HepG2 (cell line): ENCODE results near the gene MCFD2. TPM values are rescaled to one million over a fixed set of nuclear protein-coding genes. Genes with fewer than 3 reads are reported as not detected.
A peak's percentile ranks its signal among the peaks of the same experiment; 100 is the strongest.

Experiments used
- HIVEP1 ChIP-seq: sonication (generic); formaldehyde crosslinking; IDR thresholded peaks from 2 replicates; pipeline ENCODE4 v1.4.0; 2020; ENCODE audit warnings: mild to moderate bottlenecking, missing genetic modification reagents
- KDM4B ChIP-seq: sonication (generic); formaldehyde crosslinking; IDR thresholded peaks from 2 replicates; pipeline ENCODE4 v1.4.0; 2020; ENCODE audit warnings: missing genetic modification reagents
- MATR3 ChIP-seq: sonication (generic); formaldehyde crosslinking; IDR thresholded peaks from 2 replicates; pipeline ENCODE4 v1.4.0; 2020; ENCODE audit warnings: missing genetic modification reagents
- ZNF3 ChIP-seq: IDR thresholded peaks from 2 replicates; pipeline ENCODE4 v1.7.0; 2017; ENCODE audit warnings: inconsistent platforms
- ZNF333 ChIP-seq: sonication (generic); formaldehyde crosslinking; IDR thresholded peaks from 2 replicates; pipeline ENCODE4 v1.4.0; 2020; ENCODE audit warnings: mild to moderate bottlenecking, missing genetic modification reagents, borderline replicate concordance
- ZNF468 ChIP-seq: sonication (generic); formaldehyde crosslinking; IDR thresholded peaks from 2 replicates; pipeline ENCODE4 v1.8.0; 2022; ENCODE audit warnings: mild to moderate bottlenecking, moderate library complexity, missing genetic modification reagents
- polyA plus RNA-seq, 8 experiments: library from polyadenylated mRNA; depleted of rRNA in 3 of 8; stranded (reverse) in 7 of 8; unstranded in 1 of 8; fragments of >200 nt; fragmentation: Illumina TruSeq in 4 of 8; extraction: Trizol in 4 of 8; gene quantifications; 2 replicates each; pipeline versions ENCODE4 v1.2.1 to v1.2.3, GENCODE V29; 2011 to 2016; ENCODE audit warnings: low read depth in 4 of 8, missing spikeins in 1 of 8, mixed read lengths in 1 of 8; ENCODE audit not compliant: insufficient read depth in 1 of 8
- total RNA-seq, 5 experiments: library from RNA; depleted of rRNA; stranded (reverse); fragments of >200 nt; fragmentation: Illumina TruSeq; extraction: Trizol; gene quantifications; 2 replicates each; pipeline ENCODE4 v1.2.3, GENCODE V29; 2016; ENCODE audit warnings: low read depth in 1 of 5
- TF ChIP-seq, protein P1 (sequence below): sonication (generic); formaldehyde crosslinking; conservative IDR thresholded peaks from 2 replicates; pipeline ENCODE4 v1.5.0; 2020; ENCODE audit warnings: missing genetic modification reagents
- TF ChIP-seq, protein P2 (sequence below): sonication (generic); formaldehyde crosslinking; IDR thresholded peaks from 2 replicates; pipeline ENCODE4 v1.5.0; 2020; ENCODE audit warnings: missing genetic modification reagents, mild to moderate bottlenecking, borderline replicate concordance
- TF ChIP-seq, protein P3 (sequence below): sonication (generic); formaldehyde crosslinking; IDR thresholded peaks from 2 replicates; pipeline ENCODE4 v1.4.0; 2020; ENCODE audit warnings: mild to moderate bottlenecking, missing genetic modification reagents
- TF ChIP-seq, protein P4 (sequence below): sonication (generic); formaldehyde crosslinking; IDR thresholded peaks from 2 replicates; pipeline ENCODE4 v1.5.0; 2020; ENCODE audit warnings: missing genetic modification reagents
- TF ChIP-seq, protein P5 (sequence below): sonication (generic); formaldehyde crosslinking; IDR thresholded peaks from 2 replicates; pipeline ENCODE4 v1.4.0; 2020; ENCODE audit warnings: missing genetic modification reagents

MCFD2 gene
- total and polyA plus RNA-seq, 2 of the 13 experiments (the other 11 are each of a cell fraction or from before 2014, with no cell fraction given) = 183 to 232 TPM

DNA sequence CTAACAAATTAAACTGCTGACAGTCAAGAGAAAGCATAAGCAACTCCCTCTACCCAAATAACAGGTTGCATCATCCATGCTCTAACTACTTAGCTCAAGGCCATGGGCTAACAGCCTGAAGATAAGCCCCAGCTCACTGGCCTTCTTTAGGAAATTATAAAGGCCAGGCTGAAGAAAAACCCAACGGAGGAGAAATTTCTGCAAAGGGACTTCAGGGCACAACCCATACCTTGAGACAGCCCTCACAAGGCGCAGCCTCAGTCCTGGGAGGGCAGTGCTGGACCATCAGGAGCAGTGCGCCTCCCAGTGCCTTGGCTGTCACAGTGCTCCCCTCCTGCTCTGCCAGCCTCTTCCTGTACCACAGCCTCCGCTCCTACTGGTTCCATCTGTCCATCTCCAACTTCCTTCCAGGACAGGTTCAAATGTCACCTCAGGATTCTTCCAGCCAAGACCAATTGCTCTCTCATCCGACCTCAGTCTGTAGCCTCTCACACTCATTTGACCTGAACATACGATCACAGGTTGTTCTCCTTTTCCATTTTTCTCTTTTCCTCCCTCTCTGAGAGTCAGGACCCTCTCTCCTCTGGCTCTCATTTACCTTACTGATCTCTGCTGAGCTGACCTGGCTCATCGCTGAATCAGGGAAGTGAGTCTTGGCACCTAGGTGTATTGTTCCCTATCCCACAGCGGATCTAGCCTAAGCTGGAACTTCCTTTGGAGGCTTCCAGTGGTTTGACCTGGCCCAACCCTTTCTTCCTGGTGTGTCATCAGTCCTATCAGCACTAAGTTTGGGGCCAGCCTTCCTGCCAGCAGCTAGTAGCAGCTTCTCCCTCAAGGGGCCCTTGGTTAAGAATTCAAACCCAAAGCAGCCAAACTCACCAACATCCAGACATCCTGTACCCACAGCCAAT, 1.9 kb downstream of the MCFD2 start (continued):
- TF ChIP-seq, protein P1, sequence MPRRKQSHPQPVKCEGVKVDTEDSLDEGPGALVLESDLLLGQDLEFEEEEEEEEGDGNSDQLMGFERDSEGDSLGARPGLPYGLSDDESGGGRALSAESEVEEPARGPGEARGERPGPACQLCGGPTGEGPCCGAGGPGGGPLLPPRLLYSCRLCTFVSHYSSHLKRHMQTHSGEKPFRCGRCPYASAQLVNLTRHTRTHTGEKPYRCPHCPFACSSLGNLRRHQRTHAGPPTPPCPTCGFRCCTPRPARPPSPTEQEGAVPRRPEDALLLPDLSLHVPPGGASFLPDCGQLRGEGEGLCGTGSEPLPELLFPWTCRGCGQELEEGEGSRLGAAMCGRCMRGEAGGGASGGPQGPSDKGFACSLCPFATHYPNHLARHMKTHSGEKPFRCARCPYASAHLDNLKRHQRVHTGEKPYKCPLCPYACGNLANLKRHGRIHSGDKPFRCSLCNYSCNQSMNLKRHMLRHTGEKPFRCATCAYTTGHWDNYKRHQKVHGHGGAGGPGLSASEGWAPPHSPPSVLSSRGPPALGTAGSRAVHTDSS (CRISPR knock-in tag) = no peak
- TF ChIP-seq MATR3 (CRISPR knock-in tag) (no peak), ZNF3 (no peak), ZNF333 (CRISPR knock-in tag) (no peak), HIVEP1 (0 out of 2 replicates have a peak, but pooled peaks have one; percentile 23), KDM4B (CRISPR knock-in tag) (no peak), ZNF468 (no peak)
- TF ChIP-seq, protein P2, sequence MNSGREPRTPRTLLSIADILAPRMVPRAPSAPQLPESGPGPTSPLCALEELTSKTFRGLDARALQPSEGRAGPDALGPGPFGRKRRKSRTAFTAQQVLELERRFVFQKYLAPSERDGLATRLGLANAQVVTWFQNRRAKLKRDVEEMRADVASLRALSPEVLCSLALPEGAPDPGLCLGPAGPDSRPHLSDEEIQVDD (CRISPR knock-in tag) = no peak
- TF ChIP-seq, protein P3, sequence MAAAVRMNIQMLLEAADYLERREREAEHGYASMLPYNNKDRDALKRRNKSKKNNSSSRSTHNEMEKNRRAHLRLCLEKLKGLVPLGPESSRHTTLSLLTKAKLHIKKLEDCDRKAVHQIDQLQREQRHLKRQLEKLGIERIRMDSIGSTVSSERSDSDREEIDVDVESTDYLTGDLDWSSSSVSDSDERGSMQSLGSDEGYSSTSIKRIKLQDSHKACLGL (CRISPR knock-in tag) = no peak
- TF ChIP-seq, protein P4, sequence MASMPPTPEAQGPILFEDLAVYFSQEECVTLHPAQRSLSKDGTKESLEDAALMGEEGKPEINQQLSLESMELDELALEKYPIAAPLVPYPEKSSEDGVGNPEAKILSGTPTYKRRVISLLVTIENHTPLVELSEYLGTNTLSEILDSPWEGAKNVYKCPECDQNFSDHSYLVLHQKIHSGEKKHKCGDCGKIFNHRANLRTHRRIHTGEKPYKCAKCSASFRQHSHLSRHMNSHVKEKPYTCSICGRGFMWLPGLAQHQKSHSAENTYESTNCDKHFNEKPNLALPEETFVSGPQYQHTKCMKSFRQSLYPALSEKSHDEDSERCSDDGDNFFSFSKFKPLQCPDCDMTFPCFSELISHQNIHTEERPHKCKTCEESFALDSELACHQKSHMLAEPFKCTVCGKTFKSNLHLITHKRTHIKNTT = no peak
- TF ChIP-seq, protein P5, sequence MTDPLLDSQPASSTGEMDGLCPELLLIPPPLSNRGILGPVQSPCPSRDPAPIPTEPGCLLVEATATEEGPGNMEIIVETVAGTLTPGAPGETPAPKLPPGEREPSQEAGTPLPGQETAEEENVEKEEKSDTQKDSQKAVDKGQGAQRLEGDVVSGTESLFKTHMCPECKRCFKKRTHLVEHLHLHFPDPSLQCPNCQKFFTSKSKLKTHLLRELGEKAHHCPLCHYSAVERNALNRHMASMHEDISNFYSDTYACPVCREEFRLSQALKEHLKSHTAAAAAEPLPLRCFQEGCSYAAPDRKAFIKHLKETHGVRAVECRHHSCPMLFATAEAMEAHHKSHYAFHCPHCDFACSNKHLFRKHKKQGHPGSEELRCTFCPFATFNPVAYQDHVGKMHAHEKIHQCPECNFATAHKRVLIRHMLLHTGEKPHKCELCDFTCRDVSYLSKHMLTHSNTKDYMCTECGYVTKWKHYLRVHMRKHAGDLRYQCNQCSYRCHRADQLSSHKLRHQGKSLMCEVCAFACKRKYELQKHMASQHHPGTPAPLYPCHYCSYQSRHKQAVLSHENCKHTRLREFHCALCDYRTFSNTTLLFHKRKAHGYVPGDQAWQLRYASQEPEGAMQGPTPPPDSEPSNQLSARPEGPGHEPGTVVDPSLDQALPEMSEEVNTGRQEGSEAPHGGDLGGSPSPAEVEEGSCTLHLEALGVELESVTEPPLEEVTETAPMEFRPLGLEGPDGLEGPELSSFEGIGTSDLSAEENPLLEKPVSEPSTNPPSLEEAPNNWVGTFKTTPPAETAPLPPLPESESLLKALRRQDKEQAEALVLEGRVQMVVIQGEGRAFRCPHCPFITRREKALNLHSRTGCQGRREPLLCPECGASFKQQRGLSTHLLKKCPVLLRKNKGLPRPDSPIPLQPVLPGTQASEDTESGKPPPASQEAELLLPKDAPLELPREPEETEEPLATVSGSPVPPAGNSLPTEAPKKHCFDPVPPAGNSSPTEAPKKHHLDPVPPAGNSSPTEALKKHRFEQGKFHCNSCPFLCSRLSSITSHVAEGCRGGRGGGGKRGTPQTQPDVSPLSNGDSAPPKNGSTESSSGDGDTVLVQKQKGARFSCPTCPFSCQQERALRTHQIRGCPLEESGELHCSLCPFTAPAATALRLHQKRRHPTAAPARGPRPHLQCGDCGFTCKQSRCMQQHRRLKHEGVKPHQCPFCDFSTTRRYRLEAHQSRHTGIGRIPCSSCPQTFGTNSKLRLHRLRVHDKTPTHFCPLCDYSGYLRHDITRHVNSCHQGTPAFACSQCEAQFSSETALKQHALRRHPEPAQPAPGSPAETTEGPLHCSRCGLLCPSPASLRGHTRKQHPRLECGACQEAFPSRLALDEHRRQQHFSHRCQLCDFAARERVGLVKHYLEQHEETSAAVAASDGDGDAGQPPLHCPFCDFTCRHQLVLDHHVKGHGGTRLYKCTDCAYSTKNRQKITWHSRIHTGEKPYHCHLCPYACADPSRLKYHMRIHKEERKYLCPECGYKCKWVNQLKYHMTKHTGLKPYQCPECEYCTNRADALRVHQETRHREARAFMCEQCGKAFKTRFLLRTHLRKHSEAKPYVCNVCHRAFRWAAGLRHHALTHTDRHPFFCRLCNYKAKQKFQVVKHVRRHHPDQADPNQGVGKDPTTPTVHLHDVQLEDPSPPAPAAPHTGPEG = no peak
